ENCODE results near the gene TRPV6. TPM values are rescaled to one million over a fixed set of nuclear protein-coding genes. Genes with fewer than 3 reads are reported as not detected.

TRPV6 gene
- total RNA-seq, 4 donors from 2014 or later = 0.14 to 2.9 TPM; not detected in 2

GRCh38 chr7:142883571-142884285 is 1.8 kb downstream of the TRPV6 start:
- DNase-seq = no peak
- intact Hi-C loops (cut with DNase I; ENCODE audit: low total_unique reads) = no loop called here

GRCh38 chr7:142883145-142883544 is 2.4 kb downstream of the TRPV6 start:
- Histone ChIP-seq H3K27me3 (no peaks in the 10 kb centered on the region), H3K9me3 (no peaks in the 10 kb centered on the region), H3K27ac (no peak overlapping the region), H3K4me3 (no peak overlapping the region), H3K36me3 (no peaks in the 10 kb centered on the region), H3K4me1 (no peaks in the 10 kb centered on the region)
- 92% methylated on average over 10 of the region's 10 CpGs; no CpG with 5 or more reads in 1 of the 2 donors for WGBS, 2 donors (ENCODE audit: low coverage in 1 of 2)
- no peak for DNase-seq
- in situ Hi-C loops (cut with MboI; ENCODE audit: low pct_ligation_motif_present in 1 of 4, low pct_unique_long_range_greater_than_20kb in 1 of 4, low sequenced_read_pairs in 3 of 4) (loop anchor here in 1 of 4 donors (25.0 kb wide), 1 partner anchor 329 kb away; the partner anchor contains the start of gene TAS2R40), intact Hi-C loops (cut with DNase I; ENCODE audit: low total_unique reads) (no loop called here)
- no peak for TF ChIP-seq POLR2A (IDR thresholded peaks at IDR 0.05)
- TF ChIP-seq EP300 (IDR thresholded peaks at IDR 0.05; ENCODE audit: low read depth) = no peak
- no peak for TF ChIP-seq POLR2AphosphoS5 (IDR thresholded peaks at IDR 0.05)
- no peak for TF ChIP-seq CTCF (IDR thresholded peaks at IDR 0.05)

More at GRCh38 chr7:142883571-142884285, 1.8 kb downstream of the TRPV6 start:
- Histone ChIP-seq H3K27ac (no peak overlapping the region), H3K9me3 (no peaks in the 10 kb centered on the region), H3K36me3 (no peaks in the 10 kb centered on the region), H3K4me1 (no peaks in the 10 kb centered on the region), H3K4me3 (no peak overlapping the region), H3K27me3 (no peaks in the 10 kb centered on the region)
- TF ChIP-seq EP300 (IDR thresholded peaks at IDR 0.05; ENCODE audit: low read depth) (no peak), POLR2AphosphoS5 (IDR thresholded peaks at IDR 0.05) (no peak), CTCF (IDR thresholded peaks at IDR 0.05) (no peak), POLR2A (IDR thresholded peaks at IDR 0.05) (no peak)
- WGBS, 2 donors (ENCODE audit: low coverage in 1 of 2) = 83 to 100% methylated on average over 1 to 7 of the region's 7 CpGs
- in situ Hi-C loops (cut with MboI; ENCODE audit: low pct_ligation_motif_present in 1 of 4, low pct_unique_long_range_greater_than_20kb in 1 of 4, low sequenced_read_pairs in 3 of 4) = loop anchor here in 1 of 4 donors (25.0 kb wide), 1 partner anchor 329 kb away; the partner anchor contains the start of gene TAS2R40

- H3K27me3 ChIP-seq = no peaks in the 10 kb centered on the region
- no peaks in the 10 kb centered on the region for H3K9me3 ChIP-seq
- intact Hi-C loops (cut with DNase I; ENCODE audit: low total_unique reads) (no loop called here), in situ Hi-C loops (cut with MboI; ENCODE audit: low pct_ligation_motif_present in 1 of 4, low pct_unique_long_range_greater_than_20kb in 1 of 4, low sequenced_read_pairs in 3 of 4) (loop anchor here in 1 of 4 donors (25.0 kb wide), 1 partner anchor 330 kb away; the partner anchor contains the start of gene TAS2R40)
- TF ChIP-seq POLR2AphosphoS5 (IDR thresholded peaks at IDR 0.05) (no peak), EP300 (IDR thresholded peaks at IDR 0.05; ENCODE audit: low read depth) (no peak), POLR2A (IDR thresholded peaks at IDR 0.05) (no peak), CTCF (IDR thresholded peaks at IDR 0.05) (no peak)
- H3K27ac ChIP-seq = no peak overlapping the region
- H3K4me3 ChIP-seq = no peak overlapping the region
- H3K36me3 ChIP-seq = no peaks in the 10 kb centered on the region
- no peaks in the 10 kb centered on the region for H3K4me1 ChIP-seq
- WGBS, 2 donors (ENCODE audit: low coverage in 1 of 2) = 78 to 100% methylated on average over 1 to 5 of the region's 5 CpGs
- DNase-seq = no peak
Measured at GRCh38 chr7:142882338-142882678, 3.2 kb downstream of the TRPV6 start.

- Histone ChIP-seq H3K4me3 (no peak overlapping the region), H3K36me3 (no peaks in the 10 kb centered on the region), H3K27ac (no peak overlapping the region), H3K4me1 (no peaks in the 10 kb centered on the region), H3K9me3 (no peaks in the 10 kb centered on the region), H3K27me3 (no peaks in the 10 kb centered on the region)
- TF ChIP-seq POLR2AphosphoS5 (IDR thresholded peaks at IDR 0.05) (no peak), CTCF (IDR thresholded peaks at IDR 0.05) (no peak), POLR2A (IDR thresholded peaks at IDR 0.05) (no peak), EP300 (IDR thresholded peaks at IDR 0.05; ENCODE audit: low read depth) (no peak)
- DNase-seq = no peak
- 84 to 96% methylated on average over 4 to 9 of the region's 9 CpGs for WGBS, 2 donors (ENCODE audit: low coverage in 1 of 2)
- in situ Hi-C loops (cut with MboI; ENCODE audit: low pct_ligation_motif_present in 1 of 4, low pct_unique_long_range_greater_than_20kb in 1 of 4, low sequenced_read_pairs in 3 of 4) = loop anchor here in 1 of 4 donors (25.0 kb wide), 1 partner anchor 331 kb away; the partner anchor contains the start of gene TAS2R40
- intact Hi-C loops (cut with DNase I; ENCODE audit: low total_unique reads) = no loop called here
Measured at GRCh38 chr7:142881586-142882337, 3.8 kb downstream of the TRPV6 start.
